HG03354 (cell line): ENCODE measurements around the gene CENPH.
"Not testable (repeated sequence)": the region's sequence is repeated elsewhere in the genome, so short reads cannot be mapped to it uniquely, and the experiment has no call there.

Source experiments
- ATAC-seq: cut with Tn5 transposase; IDR thresholded peaks from one replicate; pipeline ENCODE4 v1.9.1; 2021; ENCODE audit warnings: mild to moderate bottlenecking; ENCODE audit not compliant: unreplicated experiment, poor library complexity, severe bottlenecking

CENPH gene

DNA sequence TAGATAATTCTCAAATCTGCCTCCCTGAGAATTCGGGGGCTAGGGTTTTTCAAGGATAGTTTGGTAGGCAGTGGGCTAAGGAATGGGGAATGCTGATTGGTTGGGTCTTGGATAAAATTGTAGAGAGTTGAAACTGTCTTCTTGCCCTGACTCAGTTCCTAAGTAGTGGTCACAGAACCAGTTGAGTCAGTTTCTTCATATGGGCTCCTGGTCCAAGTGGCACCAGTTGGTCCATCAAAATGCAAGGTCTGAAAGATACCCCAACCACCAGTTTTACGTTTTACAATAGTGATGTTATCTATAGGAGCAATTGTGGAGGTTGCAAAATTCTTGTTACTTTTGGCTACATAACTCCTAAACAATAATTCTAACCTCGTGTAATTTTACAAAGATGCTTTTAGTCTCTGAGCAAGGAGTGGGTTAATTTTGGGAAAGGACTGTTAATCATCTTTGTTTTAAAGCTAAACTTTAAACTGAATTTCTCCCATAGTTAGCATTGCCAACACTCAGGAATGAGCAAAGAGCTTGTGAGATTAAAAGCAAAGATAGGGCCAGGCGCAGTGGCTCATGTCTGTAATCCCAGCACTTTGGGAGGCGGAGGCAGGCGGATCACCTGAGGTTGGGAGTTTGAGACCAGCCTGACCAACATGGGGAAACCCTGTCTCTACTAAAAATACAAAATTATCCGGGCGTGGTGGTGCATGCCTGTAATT is 53.0 kb downstream of the CENPH start:
- ATAC-seq = no peak

DNA sequence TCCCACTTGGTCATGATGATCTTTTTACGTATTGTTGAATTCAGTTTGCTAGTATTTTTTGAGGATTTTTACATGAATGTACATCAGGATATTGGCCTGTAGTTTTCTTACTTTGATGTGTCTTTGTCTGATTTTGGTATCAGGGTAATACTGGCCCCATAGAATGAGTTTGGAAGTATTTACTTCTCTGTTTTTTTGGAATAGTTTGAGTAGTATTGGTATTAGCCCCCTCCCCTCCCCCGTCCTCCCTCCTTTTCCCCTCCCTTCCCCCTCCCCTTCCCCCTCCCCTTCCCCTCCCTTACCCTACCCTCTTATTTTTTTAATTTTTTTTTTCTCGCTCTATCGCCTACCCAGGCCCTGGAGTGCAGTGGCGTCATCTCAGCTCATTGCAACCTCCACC is 55.6 kb downstream of the CENPH start:
- no peak for ATAC-seq

DNA sequence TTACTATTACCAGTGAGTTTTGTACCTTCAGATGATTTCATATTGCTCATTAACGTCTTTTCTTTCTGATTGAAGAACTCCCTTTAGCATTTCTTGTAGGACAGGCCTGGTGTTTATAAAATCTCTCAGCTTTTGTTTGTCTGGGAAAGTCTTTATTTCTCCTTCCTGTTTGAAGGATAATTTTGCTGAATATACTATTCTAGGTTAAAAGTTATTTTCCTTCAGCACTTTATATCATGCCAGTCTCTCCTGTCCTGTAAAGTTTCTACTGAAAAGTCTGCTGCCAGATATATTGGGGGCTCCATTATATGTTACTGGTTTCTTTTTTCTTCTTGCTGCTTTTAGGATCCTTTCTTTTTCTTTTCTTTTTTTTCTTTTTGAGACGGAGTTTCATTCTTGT is 58.6 kb downstream of the CENPH start:
- ATAC-seq = no peak

DNA sequence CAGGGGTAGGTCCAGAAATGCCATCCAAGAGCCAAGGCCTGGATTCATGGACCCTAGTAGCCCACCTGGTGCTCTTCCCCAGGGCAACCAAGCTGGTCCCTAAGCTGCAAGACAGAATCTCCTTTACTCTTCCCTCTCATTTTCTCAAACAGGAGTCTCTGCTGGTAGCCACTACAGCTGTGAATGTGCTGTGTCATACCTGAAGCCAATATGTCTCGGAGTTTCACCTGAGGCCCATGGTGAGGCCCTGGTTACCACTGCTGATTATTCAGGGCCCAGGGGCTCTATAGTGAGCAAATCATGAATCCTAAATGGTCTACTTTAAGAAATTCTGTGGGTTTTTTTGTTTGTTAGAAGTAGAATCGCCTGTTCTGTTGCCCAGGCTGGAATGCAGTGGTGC is 61.2 kb downstream of the CENPH start:
- ATAC-seq = no peak

DNA sequence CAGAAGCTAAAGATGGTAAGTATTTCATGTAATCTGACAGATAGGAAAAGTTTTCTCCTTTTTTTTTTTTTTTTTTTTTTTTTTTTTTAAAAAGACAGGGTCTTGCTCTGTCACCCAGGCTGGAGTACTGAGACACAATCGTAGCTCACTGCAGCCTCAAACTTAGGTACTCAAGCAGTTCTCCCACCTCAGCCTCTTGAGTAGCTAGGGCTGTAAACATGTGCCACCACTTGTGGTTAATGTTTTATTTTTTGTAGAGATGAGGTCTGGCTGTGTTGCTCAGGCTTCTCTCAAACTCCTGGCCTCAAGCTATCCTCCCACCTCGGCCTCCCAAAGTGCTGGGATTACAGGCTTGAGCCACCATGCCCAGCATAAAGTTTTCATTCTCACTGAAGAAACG is 63.1 kb downstream of the CENPH start:
- ATAC-seq = no peak

DNA sequence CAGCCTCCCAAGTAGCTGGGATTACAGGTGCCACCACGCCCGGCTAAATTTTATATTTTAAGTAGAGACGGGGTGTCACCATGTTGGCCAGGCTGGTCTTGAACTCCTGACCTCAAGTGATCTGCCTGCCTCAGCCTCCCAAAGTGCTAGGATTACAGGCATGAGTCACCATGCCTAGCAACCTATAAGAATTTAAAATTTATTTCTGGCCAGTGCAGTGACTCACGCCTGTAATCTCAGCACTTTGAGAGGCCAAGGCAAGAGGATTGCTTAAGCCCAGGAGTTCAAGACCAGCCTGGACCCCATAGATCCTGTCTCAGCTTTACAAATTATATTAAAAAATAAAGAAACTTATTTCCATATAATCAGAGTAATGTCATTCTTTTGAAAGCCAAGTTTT is 66.6 kb downstream of the CENPH start:
- ATAC-seq = not testable (repeated sequence)

DNA sequence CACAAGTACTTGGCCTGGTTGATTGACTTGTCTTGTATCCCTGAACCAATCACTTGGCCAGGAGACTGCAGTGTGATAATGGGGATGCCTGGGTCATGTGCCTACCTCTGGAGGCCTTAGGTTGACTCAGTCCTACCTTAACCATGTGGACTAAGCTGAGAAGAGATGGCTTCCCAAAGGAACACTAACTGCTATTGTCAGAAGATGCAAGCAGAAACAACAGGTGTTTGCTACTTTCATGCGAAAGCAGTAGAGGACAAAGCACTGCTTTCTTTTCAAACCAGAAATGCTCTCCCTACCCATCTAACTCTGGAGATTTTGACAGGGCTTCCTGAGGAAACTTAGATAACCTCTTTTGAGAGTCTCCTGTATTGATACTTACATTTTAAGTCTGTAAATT is 68.2 kb downstream of the CENPH start:
- no peak for ATAC-seq
